ENCODE data around the gene FAM222A.
A peak's percentile ranks its signal among the peaks of the same experiment; 100 is the strongest.

FAM222A gene

GRCh38 chr12:109720857-109721189, 7.2 kb downstream of the FAM222A start (continued):
- TF ChIP-seq ZNF701 (tag by site-specific recombination; IDR thresholded peaks at IDR 0.05) (no peak), MYNN (tag by site-specific recombination; IDR thresholded peaks at IDR 0.05; ENCODE audit: borderline replicate concordance) (no peak), IKZF3 (tag by site-specific recombination; IDR thresholded peaks at IDR 0.05) (no peak)
- TF ChIP-seq, protein P1, sequence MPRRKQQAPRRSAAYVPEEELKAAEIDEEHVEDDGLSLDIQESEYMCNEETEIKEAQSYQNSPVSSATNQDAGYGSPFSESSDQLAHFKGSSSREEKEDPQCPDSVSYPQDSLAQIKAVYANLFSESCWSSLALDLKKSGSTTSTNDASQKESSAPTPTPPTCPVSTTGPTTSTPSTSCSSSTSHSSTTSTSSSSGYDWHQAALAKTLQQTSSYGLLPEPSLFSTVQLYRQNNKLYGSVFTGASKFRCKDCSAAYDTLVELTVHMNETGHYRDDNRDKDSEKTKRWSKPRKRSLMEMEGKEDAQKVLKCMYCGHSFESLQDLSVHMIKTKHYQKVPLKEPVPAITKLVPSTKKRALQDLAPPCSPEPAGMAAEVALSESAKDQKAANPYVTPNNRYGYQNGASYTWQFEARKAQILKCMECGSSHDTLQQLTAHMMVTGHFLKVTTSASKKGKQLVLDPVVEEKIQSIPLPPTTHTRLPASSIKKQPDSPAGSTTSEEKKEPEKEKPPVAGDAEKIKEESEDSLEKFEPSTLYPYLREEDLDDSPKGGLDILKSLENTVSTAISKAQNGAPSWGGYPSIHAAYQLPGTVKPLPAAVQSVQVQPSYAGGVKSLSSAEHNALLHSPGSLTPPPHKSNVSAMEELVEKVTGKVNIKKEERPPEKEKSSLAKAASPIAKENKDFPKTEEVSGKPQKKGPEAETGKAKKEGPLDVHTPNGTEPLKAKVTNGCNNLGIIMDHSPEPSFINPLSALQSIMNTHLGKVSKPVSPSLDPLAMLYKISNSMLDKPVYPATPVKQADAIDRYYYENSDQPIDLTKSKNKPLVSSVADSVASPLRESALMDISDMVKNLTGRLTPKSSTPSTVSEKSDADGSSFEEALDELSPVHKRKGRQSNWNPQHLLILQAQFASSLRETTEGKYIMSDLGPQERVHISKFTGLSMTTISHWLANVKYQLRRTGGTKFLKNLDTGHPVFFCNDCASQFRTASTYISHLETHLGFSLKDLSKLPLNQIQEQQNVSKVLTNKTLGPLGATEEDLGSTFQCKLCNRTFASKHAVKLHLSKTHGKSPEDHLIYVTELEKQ (tag by site-specific recombination; IDR thresholded peaks at IDR 0.05; ENCODE audit: borderline replicate concordance): no peak

DNA sequence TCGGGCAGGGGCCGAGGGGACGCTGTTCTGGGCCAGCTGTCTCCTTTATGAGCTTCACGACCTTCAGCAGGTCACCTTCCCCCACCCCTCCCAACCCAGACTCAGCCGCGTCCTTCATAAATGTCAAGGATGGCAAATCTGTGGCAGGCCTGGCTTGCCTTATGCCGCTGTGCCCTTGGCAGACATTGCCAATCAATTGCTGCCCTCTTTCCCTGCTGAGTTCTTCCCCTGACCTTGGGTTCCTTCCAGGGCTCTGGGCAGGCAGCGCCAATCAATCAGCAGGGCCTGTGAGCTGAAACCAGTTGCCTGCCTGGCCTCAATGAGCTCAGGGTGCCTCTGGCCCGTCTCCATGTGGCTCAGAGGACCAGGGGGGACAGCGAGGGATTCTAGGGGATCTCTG, 7.7 kb downstream of the FAM222A start:
- Histone ChIP-seq H3K4me3 (ENCODE audit: low read depth, low read length) (no peak overlapping the region), H3K4me1 (ENCODE audit: control insufficient read depth, insufficient read depth, low read length) (no peaks in the 10 kb centered on the region), H3K36me3 (ENCODE audit: control insufficient read depth in 2 of 2, insufficient read depth in 1 of 2, low read length in 2 of 2) (no peaks in the 10 kb centered on the region), H3K27ac (ENCODE audit: extremely low read depth, low read depth, low read length) (no peak overlapping the region), H3K9me3 (ENCODE audit: control insufficient read depth, insufficient read depth, low read depth, low read length) (no peaks in the 10 kb centered on the region)
- TF ChIP-seq ZBTB17 (tag by site-specific recombination; IDR thresholded peaks at IDR 0.05) (peak; percentile 98), ZNF23 (tag by site-specific recombination; IDR thresholded peaks at IDR 0.05; ENCODE audit: borderline replicate concordance) (peak; percentile 77), ZNF621 (tag by site-specific recombination; IDR thresholded peaks at IDR 0.05) (no peak)
- TF ChIP-seq, protein P2, sequence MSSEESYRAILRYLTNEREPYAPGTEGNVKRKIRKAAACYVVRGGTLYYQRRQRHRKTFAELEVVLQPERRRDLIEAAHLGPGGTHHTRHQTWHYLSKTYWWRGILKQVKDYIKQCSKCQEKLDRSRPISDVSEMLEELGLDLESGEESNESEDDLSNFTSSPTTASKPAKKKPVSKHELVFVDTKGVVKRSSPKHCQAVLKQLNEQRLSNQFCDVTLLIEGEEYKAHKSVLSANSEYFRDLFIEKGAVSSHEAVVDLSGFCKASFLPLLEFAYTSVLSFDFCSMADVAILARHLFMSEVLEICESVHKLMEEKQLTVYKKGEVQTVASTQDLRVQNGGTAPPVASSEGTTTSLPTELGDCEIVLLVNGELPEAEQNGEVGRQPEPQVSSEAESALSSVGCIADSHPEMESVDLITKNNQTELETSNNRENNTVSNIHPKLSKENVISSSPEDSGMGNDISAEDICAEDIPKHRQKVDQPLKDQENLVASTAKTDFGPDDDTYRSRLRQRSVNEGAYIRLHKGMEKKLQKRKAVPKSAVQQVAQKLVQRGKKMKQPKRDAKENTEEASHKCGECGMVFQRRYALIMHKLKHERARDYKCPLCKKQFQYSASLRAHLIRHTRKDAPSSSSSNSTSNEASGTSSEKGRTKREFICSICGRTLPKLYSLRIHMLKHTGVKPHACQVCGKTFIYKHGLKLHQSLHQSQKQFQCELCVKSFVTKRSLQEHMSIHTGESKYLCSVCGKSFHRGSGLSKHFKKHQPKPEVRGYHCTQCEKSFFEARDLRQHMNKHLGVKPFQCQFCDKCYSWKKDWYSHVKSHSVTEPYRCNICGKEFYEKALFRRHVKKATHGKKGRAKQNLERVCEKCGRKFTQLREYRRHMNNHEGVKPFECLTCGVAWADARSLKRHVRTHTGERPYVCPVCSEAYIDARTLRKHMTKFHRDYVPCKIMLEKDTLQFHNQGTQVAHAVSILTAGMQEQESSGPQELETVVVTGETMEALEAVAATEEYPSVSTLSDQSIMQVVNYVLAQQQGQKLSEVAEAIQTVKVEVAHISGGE (tag by site-specific recombination; conservative IDR thresholded peaks at IDR 0.05; ENCODE audit: low read depth): no peak
- ChIA-PET POLR2A (no interaction called here), CTCF (interaction anchor here (1.1 kb wide), 1 partner anchor 124 kb away, joined by 3 read pairs; no protein-coding TSS in a partner anchor)

- TF ChIP-seq REST (tag by site-specific recombination; IDR thresholded peaks at IDR 0.05) (peak; percentile 70), ZNF16 (tag by site-specific recombination; IDR thresholded peaks at IDR 0.05; ENCODE audit: low read depth) (no peak)
- ChIA-PET CTCF (interaction anchor here (1.1 kb wide), 1 partner anchor 123 kb away, joined by 3 read pairs; no protein-coding TSS in a partner anchor), POLR2A (no interaction called here)
- no peak overlapping the region for H3K4me3 ChIP-seq (ENCODE audit: low read depth, low read length)
- H3K27ac ChIP-seq (ENCODE audit: extremely low read depth, low read depth, low read length): no peak overlapping the region
- H3K9me3 ChIP-seq (ENCODE audit: control insufficient read depth, insufficient read depth, low read depth, low read length): no peaks in the 10 kb centered on the region
- H3K4me1 ChIP-seq (ENCODE audit: control insufficient read depth, insufficient read depth, low read length): no peaks in the 10 kb centered on the region
- no peaks in the 10 kb centered on the region for H3K36me3 ChIP-seq (ENCODE audit: control insufficient read depth in 2 of 2, insufficient read depth in 1 of 2, low read length in 2 of 2)
These were observed 8.5 kb downstream of the FAM222A start for GRCh38 chr12:109722022-109722720.

Data from HEK293 (cell line).